A673 (cell line): ENCODE data around the gene DLG5.

Source experiments
- EZH2 ChIP-seq: fragments of 200-600 bp; sonication (generic); IDR thresholded peaks from 2 replicates; pipeline ENCODE4 v1.6.1; 2017; ENCODE audit warnings: borderline replicate concordance, low read depth, mild to moderate bottlenecking, mixed read lengths, antibody characterized with exemption, low read length; ENCODE audit not compliant: poor library complexity, severe bottlenecking
- TF ChIP-seq, protein P1 (sequence below): fragments of 300-800, 200-600 bp; sonication (generic); conservative IDR thresholded peaks from 2 replicates; pipeline ENCODE4 v1.5.1; 2017; ENCODE audit warnings: low read depth, mild to moderate bottlenecking, antibody characterized with exemption, low read length, moderate library complexity, mixed read lengths

DNA sequence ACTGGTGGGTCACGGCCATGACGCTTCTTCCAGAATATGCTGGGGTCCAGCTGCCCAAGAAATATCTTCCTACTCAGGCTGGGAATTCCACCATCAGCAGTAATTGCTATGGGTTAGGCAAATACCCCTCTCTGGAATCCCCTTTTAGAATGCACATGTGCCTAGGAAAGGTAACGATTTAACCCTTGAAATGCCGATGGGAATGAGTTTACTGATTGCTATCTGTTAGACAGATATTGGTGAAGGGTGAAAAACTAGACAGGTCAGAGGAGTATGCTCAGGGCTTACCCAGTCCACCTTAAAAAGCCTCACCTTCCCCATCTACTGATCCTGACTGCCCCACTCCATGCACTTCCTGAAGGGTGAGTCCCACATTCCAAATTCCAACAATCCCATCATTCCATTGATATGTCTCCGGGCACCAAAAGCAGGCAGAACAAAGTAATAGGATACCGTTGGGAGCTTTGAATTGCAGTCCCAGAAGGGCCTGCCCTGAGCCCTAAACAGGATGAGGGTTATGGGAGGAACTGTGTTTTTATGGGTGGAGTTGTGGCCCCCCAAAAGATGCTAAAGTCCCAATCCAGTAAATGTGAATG is 59.3 kb downstream of the DLG5 start:
- TF ChIP-seq, protein P1, sequence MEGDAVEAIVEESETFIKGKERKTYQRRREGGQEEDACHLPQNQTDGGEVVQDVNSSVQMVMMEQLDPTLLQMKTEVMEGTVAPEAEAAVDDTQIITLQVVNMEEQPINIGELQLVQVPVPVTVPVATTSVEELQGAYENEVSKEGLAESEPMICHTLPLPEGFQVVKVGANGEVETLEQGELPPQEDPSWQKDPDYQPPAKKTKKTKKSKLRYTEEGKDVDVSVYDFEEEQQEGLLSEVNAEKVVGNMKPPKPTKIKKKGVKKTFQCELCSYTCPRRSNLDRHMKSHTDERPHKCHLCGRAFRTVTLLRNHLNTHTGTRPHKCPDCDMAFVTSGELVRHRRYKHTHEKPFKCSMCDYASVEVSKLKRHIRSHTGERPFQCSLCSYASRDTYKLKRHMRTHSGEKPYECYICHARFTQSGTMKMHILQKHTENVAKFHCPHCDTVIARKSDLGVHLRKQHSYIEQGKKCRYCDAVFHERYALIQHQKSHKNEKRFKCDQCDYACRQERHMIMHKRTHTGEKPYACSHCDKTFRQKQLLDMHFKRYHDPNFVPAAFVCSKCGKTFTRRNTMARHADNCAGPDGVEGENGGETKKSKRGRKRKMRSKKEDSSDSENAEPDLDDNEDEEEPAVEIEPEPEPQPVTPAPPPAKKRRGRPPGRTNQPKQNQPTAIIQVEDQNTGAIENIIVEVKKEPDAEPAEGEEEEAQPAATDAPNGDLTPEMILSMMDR = no peak
- TF ChIP-seq EZH2 = no peak
